A549 (cell line): ENCODE measurements around the gene LRP1.

Source experiments
- HOXA7 ChIP-seq: fragments of 250-450 bp; sonication (Bioruptor Pico); IDR thresholded peaks from 2 replicates; pipeline ENCODE4 v1.5.0; 2020; ENCODE audit warnings: mild to moderate bottlenecking, moderate library complexity
- MAFK ChIP-seq: fragments of 450-650 bp; IDR thresholded peaks from 2 replicates; pipeline ENCODE4 v1.6.1; 2014; ENCODE audit not compliant: partially characterized antibody
- POLR2A ChIP-seq: IDR thresholded peaks from 2 replicates; pipeline ENCODE4 v1.6.1; 2012; ENCODE audit warnings: mild to moderate bottlenecking, low read length
- RARB ChIP-seq: fragments of 250-450 bp; sonication (Bioruptor Pico); IDR thresholded peaks from 2 replicates; pipeline ENCODE4 v1.8.0; 2021; ENCODE audit warnings: mild to moderate bottlenecking, moderate library complexity
- TF ChIP-seq, protein P1 (sequence below): fragments of >200 bp; sonication (Bioruptor Twin); formaldehyde crosslinking; IDR thresholded peaks from 3 replicates; pipeline ENCODE4 v1.5.1; 2016

DNA sequence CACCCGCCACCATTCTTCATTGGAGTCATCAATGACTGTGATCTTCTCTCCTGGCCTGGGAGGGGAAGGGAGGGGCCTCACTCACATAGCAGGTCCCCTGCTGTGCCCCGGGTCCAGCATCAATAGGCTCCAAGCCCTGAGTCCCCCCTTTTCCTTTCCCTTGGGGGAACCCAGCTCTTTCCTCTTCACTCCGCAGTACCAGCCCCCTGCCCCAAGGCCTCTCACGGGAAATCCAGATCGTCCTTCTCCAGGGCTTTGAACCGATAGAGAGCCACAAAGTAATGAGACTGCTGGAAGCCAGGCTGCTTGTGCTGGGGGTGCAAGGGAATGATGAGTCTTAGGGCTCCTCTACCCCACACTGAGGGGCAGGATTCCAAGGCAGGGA, 116.0 kb downstream of the LRP1 start:
- TF ChIP-seq HOXA7 (CRISPR knock-in tag), result no peak
- no peak for TF ChIP-seq POLR2A
- no peak for TF ChIP-seq MAFK
- TF ChIP-seq, protein P1, sequence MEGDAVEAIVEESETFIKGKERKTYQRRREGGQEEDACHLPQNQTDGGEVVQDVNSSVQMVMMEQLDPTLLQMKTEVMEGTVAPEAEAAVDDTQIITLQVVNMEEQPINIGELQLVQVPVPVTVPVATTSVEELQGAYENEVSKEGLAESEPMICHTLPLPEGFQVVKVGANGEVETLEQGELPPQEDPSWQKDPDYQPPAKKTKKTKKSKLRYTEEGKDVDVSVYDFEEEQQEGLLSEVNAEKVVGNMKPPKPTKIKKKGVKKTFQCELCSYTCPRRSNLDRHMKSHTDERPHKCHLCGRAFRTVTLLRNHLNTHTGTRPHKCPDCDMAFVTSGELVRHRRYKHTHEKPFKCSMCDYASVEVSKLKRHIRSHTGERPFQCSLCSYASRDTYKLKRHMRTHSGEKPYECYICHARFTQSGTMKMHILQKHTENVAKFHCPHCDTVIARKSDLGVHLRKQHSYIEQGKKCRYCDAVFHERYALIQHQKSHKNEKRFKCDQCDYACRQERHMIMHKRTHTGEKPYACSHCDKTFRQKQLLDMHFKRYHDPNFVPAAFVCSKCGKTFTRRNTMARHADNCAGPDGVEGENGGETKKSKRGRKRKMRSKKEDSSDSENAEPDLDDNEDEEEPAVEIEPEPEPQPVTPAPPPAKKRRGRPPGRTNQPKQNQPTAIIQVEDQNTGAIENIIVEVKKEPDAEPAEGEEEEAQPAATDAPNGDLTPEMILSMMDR, result no peak
- TF ChIP-seq RARB, result no peak
